CD14-positive monocyte (primary cell): ENCODE measurements around the gene GNG4. TPM values are rescaled to one million over a fixed set of nuclear protein-coding genes. Genes with fewer than 3 reads are reported as not detected.

Experiments used
- DNase-seq, 3 donors: peaks; one replicate each; pipeline ENCODE4 v3.0.0-alpha.2; 2011 to 2022
- H2AFZ ChIP-seq: 2 replicates; pipeline ENCODE4 v1.6.0; 2012; ENCODE audit warnings: mild to moderate bottlenecking, low read depth, low read length, inconsistent platforms; ENCODE audit not compliant: insufficient read depth, poor library complexity, severe bottlenecking
- H3K27ac ChIP-seq, 2 donors: 1 replicate in 1 of 2; 2 replicates in 1 of 2; pipeline ENCODE4 v1.5.1; 2012 to 2013; ENCODE audit warnings: low read length in 2 of 2, control low read depth in 1 of 2, inconsistent platforms in 1 of 2, low read depth in 1 of 2, mild to moderate bottlenecking in 1 of 2
- H3K27me3 ChIP-seq, 2 donors: one replicate each; pipeline versions ENCODE4 v1.6.0 to v1.6.1; 2011 to 2013; ENCODE audit warnings: low read length in 2 of 2; ENCODE audit not compliant: control insufficient read depth in 2 of 2, insufficient read depth in 2 of 2
- H3K36me3 ChIP-seq, 2 donors: replicated peaks in 1 of 2; 1 replicate in 1 of 2; 2 replicates in 1 of 2; pipeline versions ENCODE4 v1.5.1 to v1.6.1; 2012 to 2013; ENCODE audit warnings: low read length in 2 of 2, control low read depth in 1 of 2, inconsistent platforms in 1 of 2, mild to moderate bottlenecking in 1 of 2; ENCODE audit not compliant: insufficient read depth in 2 of 2, control insufficient read depth in 1 of 2
- H3K4me1 ChIP-seq, 2 donors: 1 replicate in 1 of 2; 2 replicates in 1 of 2; pipeline versions ENCODE4 v1.5.1 to v1.6.1; 2012 to 2013; ENCODE audit warnings: low read length in 2 of 2, control low read depth in 1 of 2, inconsistent platforms in 1 of 2, mild to moderate bottlenecking in 1 of 2, moderate library complexity in 1 of 2; ENCODE audit not compliant: insufficient read depth in 2 of 2, control insufficient read depth in 1 of 2
- H3K4me2 ChIP-seq: replicated peaks from 2 replicates; pipeline ENCODE3; 2012; ENCODE audit warnings: low read length, moderate library complexity, mild to moderate bottlenecking; ENCODE audit not compliant: poor library complexity, severe bottlenecking; ENCODE audit errors: extremely low read depth
- H3K4me3 ChIP-seq, 3 experiments: fragments of 200-600 bp in 1 of 3; sonication (generic) in 1 of 3; replicated peaks in 1 of 3; 1 replicate in 2 of 3; 2 replicates in 1 of 3; pipeline ENCODE4 v1.5.1; 2011 to 2013; ENCODE audit warnings: low read length in 3 of 3, mild to moderate bottlenecking in 3 of 3, control low read depth in 2 of 3, low read depth in 2 of 3, inconsistent platforms in 1 of 3, moderate library complexity in 1 of 3
- H3K79me2 ChIP-seq: 2 replicates; pipeline ENCODE4 v1.6.0; 2012; ENCODE audit warnings: mild to moderate bottlenecking, control low read depth, inconsistent platforms, low read length, moderate library complexity; ENCODE audit not compliant: insufficient read depth
- H3K9ac ChIP-seq: 2 replicates; pipeline ENCODE4 v1.6.0; 2017; ENCODE audit warnings: low read length, mild to moderate bottlenecking; ENCODE audit not compliant: insufficient read depth, poor library complexity, severe bottlenecking
- H3K9me3 ChIP-seq, 2 donors: replicated peaks in 1 of 2; 1 replicate in 1 of 2; 2 replicates in 1 of 2; pipeline versions ENCODE4 v1.5.1 to v1.6.1; 2012 to 2013; ENCODE audit warnings: low read length in 2 of 2, control low read depth in 1 of 2; ENCODE audit not compliant: control insufficient read depth in 1 of 2, insufficient read depth in 1 of 2
- H4K20me1 ChIP-seq: 2 replicates; pipeline ENCODE4 v1.6.0; 2012; ENCODE audit warnings: mild to moderate bottlenecking, low read length, control low read depth, moderate library complexity; ENCODE audit not compliant: insufficient read depth
- H3K27ac Mint-ChIP-seq, 7 donors: one replicate each; pipeline ENCODE4 v1.8.0; 2020; ENCODE audit warnings: mild to moderate bottlenecking in 7 of 7, mixed read lengths in 7 of 7, moderate library complexity in 6 of 7, inconsistent platforms in 2 of 7
- H3K27me3 Mint-ChIP-seq, 3 donors: one replicate each; pipeline ENCODE4 v1.8.0; 2021 to 2022; ENCODE audit warnings: low read depth in 3 of 3, mild to moderate bottlenecking in 3 of 3, mixed read lengths in 3 of 3, moderate library complexity in 3 of 3, inconsistent platforms in 1 of 3
- H3K36me3 Mint-ChIP-seq, 2 donors: one replicate each; pipeline ENCODE4 v1.8.0; 2020; ENCODE audit warnings: mixed read lengths in 2 of 2, inconsistent platforms in 1 of 2, mild to moderate bottlenecking in 1 of 2
- H3K4me1 Mint-ChIP-seq: one replicate; pipeline ENCODE4 v1.8.0; 2020; ENCODE audit warnings: mild to moderate bottlenecking, mixed read lengths
- H3K4me3 Mint-ChIP-seq, 2 donors: one replicate each; pipeline ENCODE4 v1.8.0; 2020; ENCODE audit warnings: mild to moderate bottlenecking in 2 of 2, mixed read lengths in 2 of 2, moderate library complexity in 1 of 2
- H3K9me3 Mint-ChIP-seq, 7 donors: one replicate each; pipeline ENCODE4 v1.8.0; 2020 to 2022; ENCODE audit warnings: mixed read lengths in 7 of 7, mild to moderate bottlenecking in 6 of 7, moderate library complexity in 6 of 7, inconsistent platforms in 2 of 7
- CTCF ChIP-seq: fragments of 200-600 bp; IDR thresholded peaks from one replicate; pipeline ENCODE4 v1.8.0; 2022; ENCODE audit warnings: antibody characterized with exemption, mild to moderate bottlenecking
- WGBS: methylation state at CpG from one replicate; pipeline ENCODE4 v1.1.5; 2013; ENCODE audit warnings: missing lambda C conversion rate; ENCODE audit not compliant: insufficient coverage; 5-methylcytosine and 5-hydroxymethylcytosine counted together
- intact Hi-C, 2 donors: fragments of 100-400 bp; cut with micrococcal nuclease; formaldehyde crosslinking; loops; one replicate each; pipeline versions ENCODE4 v1.15.0 to v1.15.1; 2023
- polyA plus RNA-seq, 3 donors: library from polyadenylated mRNA; depleted of rRNA in 1 of 3; unstranded in 2 of 3; stranded (reverse) in 1 of 3; fragments of 300-500 nt in 2 of 3; fragments of >200 nt in 1 of 3; fragmentation: Illumina TruSeq in 2 of 3; gene quantifications; 1 replicate in 2 of 3; 2 replicates in 1 of 3; pipeline ENCODE4 v1.2.3, GENCODE V29; 2012 to 2021

The GNG4 gene
- polyA plus RNA-seq, 3 donors: not detected

- TF ChIP-seq CTCF: peak; percentile 95
- Histone ChIP-seq H3K9me3 (no peaks in the 10 kb centered on the region), H3K4me1 (peaks cover 24% of the 10 kb centered on the region in 2 donors), H3K36me3 (no peaks in the 10 kb centered on the region), H3K27me3 (no peaks in the 10 kb centered on the region), H3K79me2 (peaks cover 35% of the 10 kb centered on the region), H3K4me2 (peak overlapping the region; percentile 86), H3K9ac (peak overlapping the region; percentile 88), H3K27ac (peak overlapping the region; percentile 85 to 93), H2AFZ (peak overlapping the region; percentile 86), H4K20me1 (peaks cover 38% of the 10 kb centered on the region), H3K4me3 (peak overlapping the region; percentile 52 to 91 (median 65))
- peaks cover 23% of the 10 kb centered on the region for H3K4me1 Mint-ChIP-seq
- H3K27ac Mint-ChIP-seq: peak overlapping the region; percentile 94 to 99 (median 98)
- peak overlapping the region; percentile 97 to 98 for H3K4me3 Mint-ChIP-seq
- intact Hi-C loops: loop anchor here (5.0 to 10.0 kb wide), 3 partner anchors 177 to 1290 kb away; partner anchors contain the start of genes ARID4B (in 2 of the 2), GGPS1 (in 2 of the 2) and MTR (in 1 of the 2)
- no peaks in the 10 kb centered on the region for H3K36me3 Mint-ChIP-seq
- peak; percentile 98 to 99 (median 99) for DNase-seq
- no peaks in the 10 kb centered on the region for H3K9me3 Mint-ChIP-seq
- H3K27me3 Mint-ChIP-seq: peaks cover 0 to 2% (median 2%) of the 10 kb centered on the region in 3 donors
- WGBS: under 1% methylated on average over 61 of the region's 61 CpGs
Measured at GRCh38 chr1:235504494-235505222, 144.9 kb downstream of the GNG4 start.

- H3K4me2 ChIP-seq: peak within 1 kb of the TSS; percentile 86
- peak within 1 kb of the TSS; percentile 52 to 91 (median 65) for H3K4me3 ChIP-seq
- intact Hi-C loops: loop anchor here (5.0 to 10.0 kb wide), 3 partner anchors 177 to 1291 kb away; partner anchors contain the start of genes ARID4B (in 2 of the 2), GGPS1 (in 2 of the 2) and MTR (in 1 of the 2)
- Mint-ChIP-seq H3K27me3 (peaks cover 0 to 2% (median 0%) of the 10 kb centered on the region in 3 donors), H3K27ac (peak within 1 kb of the TSS; percentile 94 to 99 (median 98)), H3K36me3 (no peaks in the 10 kb centered on the region), H3K9me3 (no peaks in the 10 kb centered on the region), H3K4me1 (peaks cover 23% of the 10 kb centered on the region), H3K4me3 (peak within 1 kb of the TSS; percentile 97 to 98)
- peaks cover 24% of the 10 kb centered on the region in 2 donors for H3K4me1 ChIP-seq
- under 1% methylated on average over 47 of the region's 48 CpGs for WGBS
- H3K79me2 ChIP-seq: peaks cover 40% of the 10 kb centered on the region
- H3K9me3 ChIP-seq: no peaks in the 10 kb centered on the region
- peak within 1 kb of the TSS; percentile 85 to 93 for H3K27ac ChIP-seq
- peaks cover 44% of the 10 kb centered on the region for H4K20me1 ChIP-seq
- TF ChIP-seq CTCF: no peak
- no peaks in the 10 kb centered on the region for H3K27me3 ChIP-seq
- DNase-seq: no peak
- H3K9ac ChIP-seq: peak within 1 kb of the TSS; percentile 88
- peak within 1 kb of the TSS; percentile 86 for H2AFZ ChIP-seq
- no peaks in the 10 kb centered on the region for H3K36me3 ChIP-seq
Measured at GRCh38 chr1:235504122-235504493, 145.5 kb downstream of the GNG4 start, which contains the start of gene B3GALNT2. Gene B3GALNT2, minus strand, starts transcription at chr1:235504452. Its CDS starts 200 bp downstream, at chr1:235504252.
